WTC11 (cell line): ENCODE results near the gene CLEC16A. TPM values are rescaled to one million over a fixed set of nuclear protein-coding genes. Genes with fewer than 3 reads are reported as not detected.

Source experiments
- ATAC-seq: fragments of 200-7000 bp; cut with Tn5 transposase; 2 replicates; pipeline ENCODE4 v1.10.0; 2021; ENCODE audit warnings: mild to moderate bottlenecking, moderate library complexity
- CTCF ChIA-PET: fragments of 300-600 bp; sonication (Branson Sonifier 250); formaldehyde crosslinking; loops from one replicate; lab custom pipeline; 2021; ENCODE audit warnings: antibody characterized with exemption; lab: Charles Lee
- POLR2A ChIA-PET: fragments of 350-600 bp; sonication (Branson Sonifier 250); formaldehyde crosslinking; loops from one replicate; lab custom pipeline; 2021; ENCODE audit warnings: antibody characterized with exemption; lab: Charles Lee
- DNase-seq: peaks from one replicate; pipeline ENCODE4 v3.0.0; 2021; ENCODE audit warnings: low spot score
- H3K27ac Mint-ChIP-seq: 2 replicates; pipeline ENCODE4 v1.8.0; 2021; ENCODE audit warnings: mixed read lengths
- H3K27me3 Mint-ChIP-seq: 2 replicates; pipeline ENCODE4 v1.8.0; 2021; ENCODE audit warnings: low read depth, mild to moderate bottlenecking, moderate library complexity, mixed read lengths
- H3K36me3 Mint-ChIP-seq: 2 replicates; pipeline ENCODE4 v1.8.0; 2021; ENCODE audit warnings: mixed read lengths
- H3K4me1 Mint-ChIP-seq: 2 replicates; pipeline ENCODE4 v1.8.0; 2022; ENCODE audit warnings: mixed read lengths
- H3K4me3 Mint-ChIP-seq: 2 replicates; pipeline ENCODE4 v1.8.0; 2021; ENCODE audit warnings: mild to moderate bottlenecking, moderate library complexity, mixed read lengths
- H3K9me3 Mint-ChIP-seq: 2 replicates; pipeline ENCODE4 v1.8.0; 2021; ENCODE audit warnings: mixed read lengths
- ARID4B ChIP-seq: sonication (generic); formaldehyde crosslinking; IDR thresholded peaks from 2 replicates; pipeline ENCODE4 v1.8.0; 2023; ENCODE audit warnings: missing genetic modification reagents, mild to moderate bottlenecking, borderline replicate concordance
- CBFB ChIP-seq: sonication (generic); formaldehyde crosslinking; IDR thresholded peaks from 2 replicates; pipeline ENCODE4 v1.8.1; 2022; ENCODE audit warnings: mild to moderate bottlenecking, low read depth, missing genetic modification reagents
- FOXP1 ChIP-seq: sonication (generic); formaldehyde crosslinking; IDR thresholded peaks from 2 replicates; pipeline ENCODE4 v1.8.0; 2022; ENCODE audit warnings: missing genetic modification reagents, mild to moderate bottlenecking, moderate library complexity, borderline replicate concordance
- GRHL2 ChIP-seq: fragments of 250-450 bp; sonication (Bioruptor Pico); IDR thresholded peaks from 2 replicates; pipeline ENCODE4 v1.8.0; 2022; ENCODE audit warnings: mild to moderate bottlenecking, moderate library complexity; ENCODE audit not compliant: insufficient replicate concordance, severe bottlenecking
- KAT7 ChIP-seq: sonication (generic); formaldehyde crosslinking; IDR thresholded peaks from 2 replicates; pipeline ENCODE4 v1.8.1; 2023; ENCODE audit warnings: missing genetic modification reagents, mild to moderate bottlenecking, borderline replicate concordance
- NFE2L1 ChIP-seq: sonication (generic); formaldehyde crosslinking; IDR thresholded peaks from 2 replicates; pipeline ENCODE4 v1.8.1; 2023; ENCODE audit warnings: missing genetic modification reagents
- NR3C1 ChIP-seq: sonication (generic); formaldehyde crosslinking; conservative IDR thresholded peaks from 2 replicates; pipeline ENCODE4 v1.8.1; 2023; ENCODE audit warnings: low read depth, mild to moderate bottlenecking, missing genetic modification reagents
- OVOL2 ChIP-seq: fragments of 250-450 bp; sonication (Bioruptor Pico); IDR thresholded peaks from 2 replicates; pipeline ENCODE4 v1.9.0; 2021; ENCODE audit warnings: mild to moderate bottlenecking, borderline replicate concordance
- RELA ChIP-seq: sonication (generic); formaldehyde crosslinking; IDR thresholded peaks from 2 replicates; pipeline ENCODE4 v1.8.1; 2022; ENCODE audit warnings: missing genetic modification reagents, mild to moderate bottlenecking, borderline replicate concordance
- RORB ChIP-seq: fragments of 250-450 bp; sonication (Bioruptor Pico); IDR thresholded peaks from 2 replicates; pipeline ENCODE4 v1.9.0; 2021; ENCODE audit warnings: mild to moderate bottlenecking
- SP1 ChIP-seq: sonication (generic); formaldehyde crosslinking; conservative IDR thresholded peaks from 2 replicates; pipeline ENCODE4 v1.8.1; 2022; ENCODE audit warnings: missing genetic modification reagents
- ZNF121 ChIP-seq: sonication (generic); formaldehyde crosslinking; IDR thresholded peaks from 2 replicates; pipeline ENCODE4 v1.8.0; 2023; ENCODE audit warnings: missing genetic modification reagents
- ZNF138 ChIP-seq: sonication (generic); formaldehyde crosslinking; conservative IDR thresholded peaks from 2 replicates; pipeline ENCODE4 v1.8.1; 2022; ENCODE audit warnings: mild to moderate bottlenecking, moderate library complexity, missing genetic modification reagents
- ZNF423 ChIP-seq: fragments of 250-450 bp; sonication (Bioruptor Pico); IDR thresholded peaks from 2 replicates; pipeline ENCODE4 v2.1.2; 2022; ENCODE audit warnings: mild to moderate bottlenecking, moderate library complexity
- total RNA-seq: library from RNA; stranded (reverse); gene quantifications from 3 replicates; pipeline ENCODE4 v1.2.3, GENCODE V29; 2021
- TF ChIP-seq, protein P1 (sequence below): sonication (generic); formaldehyde crosslinking; IDR thresholded peaks from 2 replicates; pipeline ENCODE4 v1.8.1; 2023; ENCODE audit warnings: mild to moderate bottlenecking, missing genetic modification reagents, moderate library complexity
- TF ChIP-seq, protein P2 (sequence below): fragments of 250-450 bp; sonication (Bioruptor Pico); IDR thresholded peaks from 2 replicates; pipeline ENCODE4 v1.9.0; 2021; ENCODE audit warnings: mild to moderate bottlenecking, borderline replicate concordance
- TF ChIP-seq, protein P3 (sequence below): sonication (generic); formaldehyde crosslinking; IDR thresholded peaks from 2 replicates; pipeline ENCODE4 v1.8.0; 2022; ENCODE audit warnings: mild to moderate bottlenecking, missing genetic modification reagents
- TF ChIP-seq, protein P4 (sequence below): sonication (generic); formaldehyde crosslinking; IDR thresholded peaks from 2 replicates; pipeline ENCODE4 v1.8.1; 2023; ENCODE audit warnings: mild to moderate bottlenecking, missing genetic modification reagents
- TF ChIP-seq, protein P5 (sequence below): fragments of 200-600 bp; IDR thresholded peaks from 2 replicates; pipeline ENCODE4 v1.8.0; 2022; ENCODE audit warnings: antibody characterized with exemption

CLEC16A gene
- total RNA-seq, 1 experiment from 2014 or later: 14.4 TPM

DNA sequence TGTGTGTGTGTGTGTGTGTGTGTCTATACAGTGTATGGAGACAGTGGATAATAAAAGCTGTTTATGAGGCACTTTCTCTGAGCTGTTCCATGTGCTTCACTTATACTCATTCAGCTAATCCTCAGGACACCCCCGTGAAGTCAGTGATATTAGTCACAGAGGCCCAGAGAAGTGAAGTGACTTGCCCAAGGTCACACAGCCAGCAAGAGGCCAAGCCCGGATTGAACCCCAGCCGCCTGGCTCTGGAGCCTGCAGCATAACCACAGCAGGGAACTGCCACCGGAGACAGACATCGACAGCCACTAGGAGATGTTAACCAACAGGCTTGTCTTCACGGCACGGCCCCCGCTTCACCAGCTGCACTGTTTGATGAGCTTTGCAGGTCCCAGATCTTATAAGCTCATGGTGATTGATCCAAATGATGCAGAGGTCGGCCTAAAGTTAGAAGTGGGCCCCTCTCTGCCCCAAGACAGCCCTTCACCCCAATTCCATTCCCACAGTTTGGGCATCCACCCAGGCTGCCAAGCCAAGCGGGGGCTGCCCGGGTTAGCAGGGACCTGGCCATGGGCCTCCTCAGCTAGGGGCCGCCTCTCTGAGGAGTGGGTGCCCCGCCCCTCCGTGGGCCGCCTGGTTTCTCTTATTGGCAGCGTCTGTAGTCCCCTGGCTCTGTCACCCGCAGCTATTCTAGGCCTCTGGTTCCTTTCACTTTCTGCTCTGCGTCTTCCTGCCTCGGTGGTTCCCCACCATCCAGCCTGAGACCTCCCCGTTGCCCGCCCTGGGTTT is 280.7 kb downstream of the CLEC16A start:
- DNase-seq: no peak
- TF ChIP-seq NFE2L1 (CRISPR knock-in tag) (no peak), RORB (CRISPR knock-in tag) (no peak), CBFB (CRISPR knock-in tag) (no peak), SP1 (CRISPR knock-in tag) (no peak), KAT7 (CRISPR knock-in tag) (no peak), FOXP1 (no peak), OVOL2 (CRISPR knock-in tag) (no peak), GRHL2 (no peak), RELA (CRISPR knock-in tag) (no peak), ZNF138 (no peak), ZNF121 (CRISPR knock-in tag) (no peak)
- TF ChIP-seq, protein P1, sequence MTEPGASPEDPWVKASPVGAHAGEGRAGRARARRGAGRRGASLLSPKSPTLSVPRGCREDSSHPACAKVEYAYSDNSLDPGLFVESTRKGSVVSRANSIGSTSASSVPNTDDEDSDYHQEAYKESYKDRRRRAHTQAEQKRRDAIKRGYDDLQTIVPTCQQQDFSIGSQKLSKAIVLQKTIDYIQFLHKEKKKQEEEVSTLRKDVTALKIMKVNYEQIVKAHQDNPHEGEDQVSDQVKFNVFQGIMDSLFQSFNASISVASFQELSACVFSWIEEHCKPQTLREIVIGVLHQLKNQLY (CRISPR knock-in tag): no peak
- TF ChIP-seq, protein P2, sequence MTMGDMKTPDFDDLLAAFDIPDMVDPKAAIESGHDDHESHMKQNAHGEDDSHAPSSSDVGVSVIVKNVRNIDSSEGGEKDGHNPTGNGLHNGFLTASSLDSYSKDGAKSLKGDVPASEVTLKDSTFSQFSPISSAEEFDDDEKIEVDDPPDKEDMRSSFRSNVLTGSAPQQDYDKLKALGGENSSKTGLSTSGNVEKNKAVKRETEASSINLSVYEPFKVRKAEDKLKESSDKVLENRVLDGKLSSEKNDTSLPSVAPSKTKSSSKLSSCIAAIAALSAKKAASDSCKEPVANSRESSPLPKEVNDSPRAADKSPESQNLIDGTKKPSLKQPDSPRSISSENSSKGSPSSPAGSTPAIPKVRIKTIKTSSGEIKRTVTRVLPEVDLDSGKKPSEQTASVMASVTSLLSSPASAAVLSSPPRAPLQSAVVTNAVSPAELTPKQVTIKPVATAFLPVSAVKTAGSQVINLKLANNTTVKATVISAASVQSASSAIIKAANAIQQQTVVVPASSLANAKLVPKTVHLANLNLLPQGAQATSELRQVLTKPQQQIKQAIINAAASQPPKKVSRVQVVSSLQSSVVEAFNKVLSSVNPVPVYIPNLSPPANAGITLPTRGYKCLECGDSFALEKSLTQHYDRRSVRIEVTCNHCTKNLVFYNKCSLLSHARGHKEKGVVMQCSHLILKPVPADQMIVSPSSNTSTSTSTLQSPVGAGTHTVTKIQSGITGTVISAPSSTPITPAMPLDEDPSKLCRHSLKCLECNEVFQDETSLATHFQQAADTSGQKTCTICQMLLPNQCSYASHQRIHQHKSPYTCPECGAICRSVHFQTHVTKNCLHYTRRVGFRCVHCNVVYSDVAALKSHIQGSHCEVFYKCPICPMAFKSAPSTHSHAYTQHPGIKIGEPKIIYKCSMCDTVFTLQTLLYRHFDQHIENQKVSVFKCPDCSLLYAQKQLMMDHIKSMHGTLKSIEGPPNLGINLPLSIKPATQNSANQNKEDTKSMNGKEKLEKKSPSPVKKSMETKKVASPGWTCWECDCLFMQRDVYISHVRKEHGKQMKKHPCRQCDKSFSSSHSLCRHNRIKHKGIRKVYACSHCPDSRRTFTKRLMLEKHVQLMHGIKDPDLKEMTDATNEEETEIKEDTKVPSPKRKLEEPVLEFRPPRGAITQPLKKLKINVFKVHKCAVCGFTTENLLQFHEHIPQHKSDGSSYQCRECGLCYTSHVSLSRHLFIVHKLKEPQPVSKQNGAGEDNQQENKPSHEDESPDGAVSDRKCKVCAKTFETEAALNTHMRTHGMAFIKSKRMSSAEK (CRISPR knock-in tag): no peak
- TF ChIP-seq, protein P3, sequence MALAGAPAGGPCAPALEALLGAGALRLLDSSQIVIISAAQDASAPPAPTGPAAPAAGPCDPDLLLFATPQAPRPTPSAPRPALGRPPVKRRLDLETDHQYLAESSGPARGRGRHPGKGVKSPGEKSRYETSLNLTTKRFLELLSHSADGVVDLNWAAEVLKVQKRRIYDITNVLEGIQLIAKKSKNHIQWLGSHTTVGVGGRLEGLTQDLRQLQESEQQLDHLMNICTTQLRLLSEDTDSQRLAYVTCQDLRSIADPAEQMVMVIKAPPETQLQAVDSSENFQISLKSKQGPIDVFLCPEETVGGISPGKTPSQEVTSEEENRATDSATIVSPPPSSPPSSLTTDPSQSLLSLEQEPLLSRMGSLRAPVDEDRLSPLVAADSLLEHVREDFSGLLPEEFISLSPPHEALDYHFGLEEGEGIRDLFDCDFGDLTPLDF (CRISPR knock-in tag): no peak
- TF ChIP-seq, all 79 proteins: peak for 0
- POLR2A ChIA-PET: interaction anchor here (1.1 kb wide), 1 partner anchor 31 kb away, joined by 3 read pairs; the partner anchor contains the start of gene SOCS1
- no peak for ATAC-seq
- no peaks in the 10 kb centered on the region; the same call in 1 of the 2 replicates for H3K27me3 Mint-ChIP-seq
- H3K4me1 Mint-ChIP-seq: peaks cover 9% of the 10 kb centered on the region
- H3K9me3 Mint-ChIP-seq: no peaks in the 10 kb centered on the region
- no peaks in the 10 kb centered on the region for H3K36me3 Mint-ChIP-seq
- H3K4me3 Mint-ChIP-seq: no peak overlapping the region
- CTCF ChIA-PET: interaction anchor here (1.8 kb wide), 1 partner anchor 147 kb away, joined by 8 read pairs; no protein-coding TSS in a partner anchor
- no peak overlapping the region for H3K27ac Mint-ChIP-seq

DNA sequence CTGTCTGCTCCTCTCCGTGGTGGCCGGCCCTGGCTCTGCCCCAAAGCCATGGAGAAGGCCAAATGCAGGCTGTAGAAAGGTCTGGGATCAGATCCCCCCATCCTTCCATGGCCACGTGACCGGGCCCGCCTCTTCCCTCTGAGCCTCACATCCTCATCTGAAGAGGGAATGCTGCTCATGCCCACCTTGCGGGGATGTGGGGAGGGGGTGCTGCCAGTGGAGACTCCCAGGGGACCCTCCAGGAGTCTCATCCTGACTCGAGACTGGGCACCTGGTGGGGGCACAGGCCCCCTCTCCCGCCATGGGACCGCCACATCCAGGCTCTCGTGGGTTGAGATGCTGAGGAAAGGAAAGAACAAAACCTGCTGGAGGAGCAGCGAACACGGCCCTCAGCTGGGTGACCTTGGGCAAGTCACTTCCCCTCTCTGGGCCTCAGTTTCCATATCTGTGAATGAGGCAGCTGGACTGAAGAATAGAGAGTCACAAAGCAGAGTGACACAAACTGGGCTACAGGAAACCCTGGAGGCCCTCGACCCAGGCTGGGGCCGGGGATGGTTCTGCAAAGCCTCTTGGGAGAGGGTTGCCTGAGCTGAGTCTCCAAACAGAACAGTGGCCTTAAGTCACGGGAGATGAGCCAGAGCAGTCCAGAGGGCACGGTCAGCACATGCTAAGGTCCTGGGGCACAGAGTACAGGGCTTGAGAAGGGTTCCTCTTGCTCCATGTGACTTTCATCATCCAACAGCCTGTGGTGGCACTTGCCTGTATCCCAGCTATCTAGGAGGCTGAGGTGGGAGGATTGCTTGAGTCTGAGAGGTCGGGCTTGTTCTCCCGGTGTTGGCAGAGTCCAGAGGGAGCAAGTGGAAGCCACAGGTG is 281.5 kb downstream of the CLEC16A start:
- H3K36me3 Mint-ChIP-seq: no peaks in the 10 kb centered on the region
- ATAC-seq (no peak), DNase-seq (no peak)
- peaks cover 9% of the 10 kb centered on the region for H3K4me1 Mint-ChIP-seq
- no peaks in the 10 kb centered on the region; the same call in 1 of the 2 replicates for H3K27me3 Mint-ChIP-seq
- no peak overlapping the region for H3K4me3 Mint-ChIP-seq
- POLR2A ChIA-PET: no interaction called here
- H3K27ac Mint-ChIP-seq: no peak overlapping the region
- H3K9me3 Mint-ChIP-seq: no peaks in the 10 kb centered on the region
- CTCF ChIA-PET: interaction anchor here (1.8 kb wide), 1 partner anchor 146 kb away, joined by 8 read pairs; no protein-coding TSS in a partner anchor
- TF ChIP-seq NR3C1 (CRISPR knock-in tag) (no peak), ARID4B (no peak), ZNF423 (CRISPR knock-in tag) (no peak)
- TF ChIP-seq, protein P4, sequence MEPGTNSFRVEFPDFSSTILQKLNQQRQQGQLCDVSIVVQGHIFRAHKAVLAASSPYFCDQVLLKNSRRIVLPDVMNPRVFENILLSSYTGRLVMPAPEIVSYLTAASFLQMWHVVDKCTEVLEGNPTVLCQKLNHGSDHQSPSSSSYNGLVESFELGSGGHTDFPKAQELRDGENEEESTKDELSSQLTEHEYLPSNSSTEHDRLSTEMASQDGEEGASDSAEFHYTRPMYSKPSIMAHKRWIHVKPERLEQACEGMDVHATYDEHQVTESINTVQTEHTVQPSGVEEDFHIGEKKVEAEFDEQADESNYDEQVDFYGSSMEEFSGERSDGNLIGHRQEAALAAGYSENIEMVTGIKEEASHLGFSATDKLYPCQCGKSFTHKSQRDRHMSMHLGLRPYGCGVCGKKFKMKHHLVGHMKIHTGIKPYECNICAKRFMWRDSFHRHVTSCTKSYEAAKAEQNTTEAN (CRISPR knock-in tag): no peak
- TF ChIP-seq, protein P5, sequence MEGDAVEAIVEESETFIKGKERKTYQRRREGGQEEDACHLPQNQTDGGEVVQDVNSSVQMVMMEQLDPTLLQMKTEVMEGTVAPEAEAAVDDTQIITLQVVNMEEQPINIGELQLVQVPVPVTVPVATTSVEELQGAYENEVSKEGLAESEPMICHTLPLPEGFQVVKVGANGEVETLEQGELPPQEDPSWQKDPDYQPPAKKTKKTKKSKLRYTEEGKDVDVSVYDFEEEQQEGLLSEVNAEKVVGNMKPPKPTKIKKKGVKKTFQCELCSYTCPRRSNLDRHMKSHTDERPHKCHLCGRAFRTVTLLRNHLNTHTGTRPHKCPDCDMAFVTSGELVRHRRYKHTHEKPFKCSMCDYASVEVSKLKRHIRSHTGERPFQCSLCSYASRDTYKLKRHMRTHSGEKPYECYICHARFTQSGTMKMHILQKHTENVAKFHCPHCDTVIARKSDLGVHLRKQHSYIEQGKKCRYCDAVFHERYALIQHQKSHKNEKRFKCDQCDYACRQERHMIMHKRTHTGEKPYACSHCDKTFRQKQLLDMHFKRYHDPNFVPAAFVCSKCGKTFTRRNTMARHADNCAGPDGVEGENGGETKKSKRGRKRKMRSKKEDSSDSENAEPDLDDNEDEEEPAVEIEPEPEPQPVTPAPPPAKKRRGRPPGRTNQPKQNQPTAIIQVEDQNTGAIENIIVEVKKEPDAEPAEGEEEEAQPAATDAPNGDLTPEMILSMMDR: no peak
